Transverse colon (tissue), 4 donors: ENCODE data around the gene FBXO27. TPM values are rescaled to one million over a fixed set of nuclear protein-coding genes. Genes with fewer than 3 reads are reported as not detected.
"Not testable (repeated sequence)": the region's sequence is repeated elsewhere in the genome, so short reads cannot be mapped to it uniquely, and the experiment has no call there.

ENCODE experiments used
- DNase-seq: peaks from one replicate; pipeline ENCODE4 v3.0.0-alpha.2; 2019
- H3K27ac ChIP-seq, 4 donors: fragments of 200-600 bp; sonication (generic); 2 replicates each; pipeline ENCODE4 v1.5.1; 2016 to 2018; ENCODE audit warnings: inconsistent platforms in 4 of 4
- H3K27me3 ChIP-seq: fragments of 200-600 bp; sonication (generic); 2 replicates; pipeline ENCODE4 v1.5.1; 2017; ENCODE audit warnings: inconsistent platforms
- H3K36me3 ChIP-seq, 4 donors: fragments of 200-600 bp; sonication (generic); 2 replicates each; pipeline ENCODE4 v1.5.1; 2017 to 2019; ENCODE audit warnings: inconsistent platforms in 4 of 4
- H3K4me1 ChIP-seq, 4 donors: fragments of 200-600 bp; sonication (generic); 2 replicates each; pipeline ENCODE4 v1.5.1; 2017 to 2020; ENCODE audit warnings: inconsistent platforms in 4 of 4
- H3K4me3 ChIP-seq, 4 donors: fragments of 200-600 bp; sonication (generic); 1 replicate in 1 of 4; 2 replicates in 3 of 4; pipeline versions ENCODE4 v1.5.1 to v1.6.1; 2017 to 2019; ENCODE audit warnings: inconsistent platforms in 4 of 4
- H3K9me3 ChIP-seq, 2 donors: fragments of 200-600 bp; sonication (generic); 2 replicates each; pipeline ENCODE4 v1.5.1; 2017 to 2019; ENCODE audit warnings: inconsistent platforms in 2 of 2
- CTCF ChIP-seq, 5 experiments: fragments of 200-600 bp in 3 of 5; fragments of 450-650 bp in 2 of 5; sonication (generic) in 3 of 5; IDR thresholded peaks; 1 replicate in 2 of 5; 2 replicates in 3 of 5; pipeline ENCODE4 v1.5.1; 2016 to 2017; ENCODE audit warnings: antibody characterized with exemption in 5 of 5, inconsistent platforms in 3 of 5, mild to moderate bottlenecking in 2 of 5, moderate library complexity in 1 of 5
- EP300 ChIP-seq: sonication (generic); formaldehyde crosslinking; IDR thresholded peaks from one replicate; pipeline ENCODE4 v1.6.1; 2017; ENCODE audit warnings: antibody characterized with exemption, low read depth
- POLR2A ChIP-seq: fragments of 450-650 bp; IDR thresholded peaks from one replicate; pipeline ENCODE4 v1.6.1; 2016; ENCODE audit warnings: antibody characterized with exemption, mild to moderate bottlenecking, moderate library complexity
- POLR2AphosphoS5 ChIP-seq, 3 donors: sonication (generic); formaldehyde crosslinking; IDR thresholded peaks; one replicate each; pipeline ENCODE4 v1.6.1; 2016; ENCODE audit warnings: antibody characterized with exemption in 3 of 3
- WGBS, 2 donors: methylation state at CpG; one replicate each; pipeline ENCODE4 v1.1.5; 2018; ENCODE audit warnings: low coverage in 1 of 2; 5-methylcytosine and 5-hydroxymethylcytosine counted together
- in situ Hi-C, 4 donors: fragments of 200-750 bp; cut with MboI; loops; one replicate each; pipeline versions ENCODE4 v1.15.0 to v1.15.1; 2017; ENCODE audit warnings: low sequenced_read_pairs in 3 of 4, low pct_ligation_motif_present in 1 of 4, low pct_unique_long_range_greater_than_20kb in 1 of 4
- intact Hi-C: fragments of 100-400 bp; cut with DNase I; formaldehyde crosslinking; loops from one replicate; pipeline ENCODE4 v1.15.1; 2023; ENCODE audit warnings: low total_unique reads
- total RNA-seq, 4 donors: library from RNA; depleted of rRNA; stranded (reverse); fragments of >200 nt; gene quantifications; one replicate each; pipeline ENCODE4 v1.1.0, GENCODE V29; 2016

FBXO27 gene
- total RNA-seq, 4 donors from 2014 or later, result 0.14 to 1.5 (median 1.1) TPM; not detected in 1

- no peaks in the 10 kb centered on the region for H3K36me3 ChIP-seq
- no peak for DNase-seq
- TF ChIP-seq POLR2A (no peak), CTCF (IDR thresholded peaks at IDR 0.05) (no peak), EP300 (no peak), POLR2AphosphoS5 (IDR thresholded peaks at IDR 0.05) (no peak)
- intact Hi-C loops (no loop called here), in situ Hi-C loops (no loop called here)
- 58 to 69% methylated on average over 4 to 9 of the region's 9 CpGs for WGBS, 2 donors
- H3K27ac ChIP-seq, result no peak overlapping the region
- no peaks in the 10 kb centered on the region for H3K4me1 ChIP-seq
- H3K9me3 ChIP-seq, result no peaks in the 10 kb centered on the region
- no peaks in the 10 kb centered on the region for H3K27me3 ChIP-seq
- no peak overlapping the region for H3K4me3 ChIP-seq
Observed at GRCh38 chr19:39004403-39004802, 27.9 kb downstream of the FBXO27 start.

GRCh38 chr19:39003796-39004195 lies 28.6 kb downstream of the FBXO27 start:
- no peaks in the 10 kb centered on the region for H3K27me3 ChIP-seq
- no peaks in the 10 kb centered on the region for H3K4me1 ChIP-seq
- H3K27ac ChIP-seq, result no peak overlapping the region
- TF ChIP-seq EP300, result no peak
- no peak for TF ChIP-seq POLR2A
- TF ChIP-seq CTCF (IDR thresholded peaks at IDR 0.05), result no peak
- TF ChIP-seq POLR2AphosphoS5 (IDR thresholded peaks at IDR 0.05), result no peak
- H3K4me3 ChIP-seq, result no peak overlapping the region
- H3K9me3 ChIP-seq, result no peaks in the 10 kb centered on the region
- in situ Hi-C loops (no loop called here), intact Hi-C loops (no loop called here)
- DNase-seq, result no peak
- no peaks in the 10 kb centered on the region for H3K36me3 ChIP-seq
- 93 to 100% methylated on average over 2 to 4 of the region's 4 CpGs for WGBS, 2 donors

GRCh38 chr19:39003188-39003587 lies 29.2 kb downstream of the FBXO27 start:
- Histone ChIP-seq H3K4me1 (no peaks in the 10 kb centered on the region), H3K36me3 (no peaks in the 10 kb centered on the region), H3K4me3 (no peak overlapping the region), H3K9me3 (no peaks in the 10 kb centered on the region), H3K27ac (no peak overlapping the region), H3K27me3 (no peaks in the 10 kb centered on the region)
- in situ Hi-C loops, result no loop called here
- TF ChIP-seq CTCF (IDR thresholded peaks at IDR 0.05) (no peak), EP300 (no peak), POLR2A (no peak), POLR2AphosphoS5 (IDR thresholded peaks at IDR 0.05) (no peak)
- no peak for DNase-seq
- intact Hi-C loops, result no loop called here
- WGBS, 2 donors, result 69 to 79% methylated on average over 3 to 4 of the region's 4 CpGs

- Histone ChIP-seq H3K4me1 (no peaks in the 10 kb centered on the region), H3K27ac (no peak overlapping the region), H3K9me3 (no peaks in the 10 kb centered on the region), H3K27me3 (no peaks in the 10 kb centered on the region), H3K36me3 (no peaks in the 10 kb centered on the region), H3K4me3 (no peak overlapping the region)
- in situ Hi-C loops, result no loop called here
- no peak for DNase-seq
- WGBS, 2 donors, result 63 to 69% methylated on average over 3 to 7 of the region's 7 CpGs
- intact Hi-C loops, result no loop called here
- TF ChIP-seq POLR2AphosphoS5 (IDR thresholded peaks at IDR 0.05), result no peak
- no peak for TF ChIP-seq EP300
- TF ChIP-seq POLR2A, result no peak
- TF ChIP-seq CTCF (IDR thresholded peaks at IDR 0.05), result no peak
Observed at GRCh38 chr19:39001041-39001440, 31.3 kb downstream of the FBXO27 start.

GRCh38 chr19:38997576-38997975 lies 34.8 kb downstream of the FBXO27 start:
- H3K27ac ChIP-seq, H3K36me3 ChIP-seq, H3K27me3 ChIP-seq, intact Hi-C loops, DNase-seq, H3K4me1 ChIP-seq, in situ Hi-C loops, H3K4me3 ChIP-seq, H3K9me3 ChIP-seq: not testable (repeated sequence)
- WGBS, 2 donors, result 81% methylated on average over 3 of the region's 3 CpGs; no CpG with 5 or more reads in 1 of the 2 donors
